Measurements from ENCODE around the gene CCR6. TPM values are rescaled to one million over a fixed set of nuclear protein-coding genes. Genes with fewer than 3 reads are reported as not detected.

CCR6 gene
- total RNA-seq, 1 donor from 2014 or later, result 0.52 TPM

GRCh38 chr6:167108278-167108677 is 14.6 kb upstream of the CCR6 start:
- H3K9me3 ChIP-seq (ENCODE audit: control insufficient read depth in 3 of 3, low read length in 3 of 3), result no peaks in the 10 kb centered on the region
- H3K4me1 ChIP-seq (ENCODE audit: control insufficient read depth in 3 of 3, insufficient read depth in 3 of 3, low read length in 3 of 3), result no peaks in the 10 kb centered on the region
- no peak overlapping the region for H3K4me3 ChIP-seq (ENCODE audit: low read length in 3 of 3)
- H3K9ac ChIP-seq (ENCODE audit: low read depth in 1 of 3, low read length in 3 of 3), result no peak overlapping the region
- H3K36me3 ChIP-seq (ENCODE audit: control insufficient read depth in 3 of 3, insufficient read depth in 3 of 3, low read length in 3 of 3), result no peaks in the 10 kb centered on the region
- H3K27me3 ChIP-seq (ENCODE audit: control insufficient read depth in 3 of 3, insufficient read depth in 3 of 3, low read length in 3 of 3), result peaks cover 9 to 19% (median 9%) of the 10 kb centered on the region in 3 donors
- H3K27ac ChIP-seq (ENCODE audit: low read depth, low read length), result no peak overlapping the region

DNA sequence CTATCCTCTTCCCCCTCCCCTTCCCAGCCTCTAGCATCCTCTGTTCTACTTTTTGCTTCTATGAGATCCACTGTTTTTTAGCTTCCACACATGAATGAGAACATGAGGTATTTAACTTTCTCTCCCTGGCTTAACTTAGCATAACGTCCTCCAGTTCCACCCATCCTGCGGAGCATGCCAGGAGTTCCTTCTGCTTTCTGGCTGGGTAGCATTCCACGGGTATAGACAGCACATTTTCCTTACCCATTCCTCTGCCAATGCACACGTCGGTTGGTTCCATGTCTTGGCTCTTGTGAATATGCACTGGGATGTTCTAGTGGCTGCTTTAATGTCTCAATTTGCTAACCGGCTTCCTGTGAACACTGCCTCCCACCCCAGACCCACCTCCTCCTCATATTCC is 13.2 kb upstream of the CCR6 start:
- Histone ChIP-seq H3K27me3 (ENCODE audit: control insufficient read depth in 3 of 3, insufficient read depth in 3 of 3, low read length in 3 of 3) (peaks cover 9 to 25% (median 13%) of the 10 kb centered on the region in 3 donors), H3K4me3 (ENCODE audit: low read length in 3 of 3) (no peak overlapping the region), H3K36me3 (ENCODE audit: control insufficient read depth in 3 of 3, insufficient read depth in 3 of 3, low read length in 3 of 3) (no peaks in the 10 kb centered on the region)

DNA sequence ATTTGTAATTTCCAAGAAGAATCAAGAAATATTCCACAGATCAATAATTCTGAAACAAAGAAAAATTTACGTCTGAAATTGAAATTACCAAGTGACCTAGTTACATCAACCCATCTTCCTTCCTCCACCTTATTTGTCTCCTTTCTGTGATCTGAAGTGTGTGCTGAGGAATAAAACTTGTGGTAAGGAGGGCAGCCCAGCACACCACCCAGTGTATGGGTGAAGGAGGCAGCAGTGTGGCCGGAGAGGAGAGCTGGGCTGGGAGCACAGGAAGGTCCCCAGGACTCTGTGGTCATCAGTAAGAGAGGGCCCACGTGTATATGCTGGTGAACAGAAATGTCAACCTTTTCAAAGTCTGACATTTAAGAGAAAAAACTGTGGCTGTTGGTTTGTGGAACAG is 11.3 kb upstream of the CCR6 start:
- Histone ChIP-seq H3K27me3 (ENCODE audit: control insufficient read depth in 3 of 3, insufficient read depth in 3 of 3, low read length in 3 of 3) (peaks cover 9 to 32% (median 17%) of the 10 kb centered on the region in 3 donors), H3K4me3 (ENCODE audit: low read length in 3 of 3) (no peak overlapping the region), H3K36me3 (ENCODE audit: control insufficient read depth in 3 of 3, insufficient read depth in 3 of 3, low read length in 3 of 3) (no peaks in the 10 kb centered on the region), H3K27ac (ENCODE audit: low read depth, low read length) (no peak overlapping the region), H3K9me3 (ENCODE audit: control insufficient read depth in 3 of 3, low read length in 3 of 3) (no peaks in the 10 kb centered on the region), H3K4me1 (ENCODE audit: control insufficient read depth in 3 of 3, insufficient read depth in 3 of 3, low read length in 3 of 3) (no peaks in the 10 kb centered on the region), H3K9ac (ENCODE audit: low read depth in 1 of 3, low read length in 3 of 3) (no peak overlapping the region)

More for the DNA sequence above, 13.2 kb upstream of the CCR6 start:
- no peak overlapping the region for H3K27ac ChIP-seq (ENCODE audit: low read depth, low read length)
- H3K9ac ChIP-seq (ENCODE audit: low read depth in 1 of 3, low read length in 3 of 3), result no peak overlapping the region
- no peaks in the 10 kb centered on the region for H3K4me1 ChIP-seq (ENCODE audit: control insufficient read depth in 3 of 3, insufficient read depth in 3 of 3, low read length in 3 of 3)
- no peaks in the 10 kb centered on the region for H3K9me3 ChIP-seq (ENCODE audit: control insufficient read depth in 3 of 3, low read length in 3 of 3)

DNA sequence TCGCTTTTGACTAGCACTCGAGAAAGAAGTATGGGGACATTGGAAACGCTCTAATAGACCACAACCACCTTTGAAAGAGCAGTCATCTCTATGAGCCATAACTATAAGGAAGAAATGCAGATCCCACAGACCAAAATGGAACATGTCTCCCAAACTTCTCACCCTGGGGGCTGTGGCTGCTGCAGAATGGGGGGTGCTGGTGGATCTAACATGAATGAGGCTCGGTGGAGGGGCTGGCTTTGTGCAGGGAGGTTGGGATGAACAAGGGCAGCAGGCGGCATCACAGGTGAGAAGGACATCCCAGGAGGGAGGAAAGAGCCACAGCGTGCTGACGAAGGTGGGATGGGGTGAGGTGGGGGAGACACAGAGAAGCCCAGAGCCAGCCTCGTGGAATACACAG is 10.5 kb upstream of the CCR6 start:
- Histone ChIP-seq H3K36me3 (ENCODE audit: control insufficient read depth in 3 of 3, insufficient read depth in 3 of 3, low read length in 3 of 3) (no peaks in the 10 kb centered on the region), H3K4me3 (ENCODE audit: low read length in 3 of 3) (no peak overlapping the region), H3K4me1 (ENCODE audit: control insufficient read depth in 3 of 3, insufficient read depth in 3 of 3, low read length in 3 of 3) (no peaks in the 10 kb centered on the region), H3K27me3 (ENCODE audit: control insufficient read depth in 3 of 3, insufficient read depth in 3 of 3, low read length in 3 of 3) (peaks cover 9 to 32% (median 20%) of the 10 kb centered on the region in 3 donors), H3K9me3 (ENCODE audit: control insufficient read depth in 3 of 3, low read length in 3 of 3) (no peaks in the 10 kb centered on the region), H3K27ac (ENCODE audit: low read depth, low read length) (no peak overlapping the region), H3K9ac (ENCODE audit: low read depth in 1 of 3, low read length in 3 of 3) (no peak overlapping the region)

GRCh38 chr6:167113047-167113754 is 9.7 kb upstream of the CCR6 start:
- Histone ChIP-seq H3K9ac (ENCODE audit: low read depth in 1 of 3, low read length in 3 of 3) (no peak overlapping the region), H3K4me3 (ENCODE audit: low read length in 3 of 3) (no peak overlapping the region), H3K27ac (ENCODE audit: low read depth, low read length) (no peak overlapping the region), H3K36me3 (ENCODE audit: control insufficient read depth in 3 of 3, insufficient read depth in 3 of 3, low read length in 3 of 3) (no peaks in the 10 kb centered on the region), H3K4me1 (ENCODE audit: control insufficient read depth in 3 of 3, insufficient read depth in 3 of 3, low read length in 3 of 3) (no peaks in the 10 kb centered on the region), H3K27me3 (ENCODE audit: control insufficient read depth in 3 of 3, insufficient read depth in 3 of 3, low read length in 3 of 3) (peaks cover 9 to 32% (median 20%) of the 10 kb centered on the region in 3 donors), H3K9me3 (ENCODE audit: control insufficient read depth in 3 of 3, low read length in 3 of 3) (no peaks in the 10 kb centered on the region)

DNA sequence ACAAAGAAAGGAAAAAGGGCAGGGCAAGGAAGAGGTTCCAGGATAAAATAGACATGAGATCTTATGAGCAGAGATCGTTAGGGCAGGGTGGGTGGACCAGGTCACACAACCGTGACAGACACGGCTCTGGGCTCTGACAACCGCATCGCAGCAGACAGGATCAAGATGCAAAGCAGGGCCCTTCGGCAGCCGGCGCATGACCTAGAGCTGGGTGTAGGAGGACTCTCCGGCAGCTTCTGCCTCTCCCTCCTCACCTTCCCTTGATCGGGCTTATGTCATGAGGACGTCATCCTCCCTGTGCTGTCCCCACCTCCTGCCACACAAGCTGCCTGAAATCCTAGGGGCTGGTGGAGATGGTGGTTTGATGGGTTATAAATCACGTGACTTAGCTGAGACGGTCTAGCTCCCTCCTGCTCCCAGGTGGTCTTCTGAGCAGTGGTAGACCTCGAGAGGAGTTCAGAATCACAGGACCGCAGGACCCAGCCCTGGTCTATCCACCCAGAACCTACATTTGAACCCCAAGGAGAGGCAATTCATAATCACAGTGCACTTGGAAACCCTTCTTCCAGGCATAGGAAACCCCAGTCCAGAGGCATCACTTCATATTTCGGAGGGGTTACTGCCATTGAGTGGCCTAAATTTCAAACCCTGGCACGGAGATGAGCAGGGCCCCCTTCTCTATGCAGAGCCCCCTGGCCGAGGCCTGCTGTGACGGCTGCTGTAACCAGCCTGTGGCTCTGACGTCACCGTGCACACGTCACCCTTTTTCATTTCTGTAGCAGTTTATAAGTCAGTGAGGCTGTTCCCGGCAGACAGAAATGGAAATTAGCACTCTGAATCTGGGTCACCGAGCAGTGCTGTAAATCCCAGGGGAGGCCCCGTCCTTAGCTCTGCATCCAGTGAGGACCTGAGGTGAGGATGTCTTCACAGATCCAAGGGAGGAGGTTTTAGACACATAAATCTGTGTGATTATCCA is 8.7 kb upstream of the CCR6 start:
- H3K4me3 ChIP-seq (ENCODE audit: low read length in 3 of 3), result no peak overlapping the region
- H3K36me3 ChIP-seq (ENCODE audit: control insufficient read depth in 3 of 3, insufficient read depth in 3 of 3, low read length in 3 of 3), result no peaks in the 10 kb centered on the region
- no peak overlapping the region for H3K27ac ChIP-seq (ENCODE audit: low read depth, low read length)
- no peak overlapping the region for H3K9ac ChIP-seq (ENCODE audit: low read depth in 1 of 3, low read length in 3 of 3)
- H3K9me3 ChIP-seq (ENCODE audit: control insufficient read depth in 3 of 3, low read length in 3 of 3), result no peaks in the 10 kb centered on the region
- H3K27me3 ChIP-seq (ENCODE audit: control insufficient read depth in 3 of 3, insufficient read depth in 3 of 3, low read length in 3 of 3), result peaks cover 9 to 34% (median 25%) of the 10 kb centered on the region in 3 donors
- H3K4me1 ChIP-seq (ENCODE audit: control insufficient read depth in 3 of 3, insufficient read depth in 3 of 3, low read length in 3 of 3), result no peaks in the 10 kb centered on the region

DNA sequence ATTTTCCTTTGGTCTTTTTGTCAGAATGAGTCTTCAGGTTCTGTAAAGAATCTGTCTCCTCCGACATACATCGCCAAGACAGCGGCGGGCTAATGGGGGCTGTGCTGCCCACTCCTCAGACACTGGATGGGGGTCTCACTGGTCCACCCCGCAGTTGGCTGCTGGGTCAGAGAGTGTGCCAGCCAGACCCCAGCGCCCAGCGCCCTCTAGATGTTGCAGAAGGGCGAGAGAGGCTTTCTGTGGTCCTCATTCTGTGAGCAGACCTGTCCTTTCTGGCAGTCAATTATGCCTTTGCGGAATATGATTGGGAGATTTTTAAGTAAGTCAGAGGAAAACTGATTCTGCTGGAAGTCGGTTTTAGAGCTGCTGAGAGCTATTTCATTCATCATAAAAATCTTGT is 7.8 kb upstream of the CCR6 start:
- no peaks in the 10 kb centered on the region for H3K9me3 ChIP-seq (ENCODE audit: control insufficient read depth in 3 of 3, low read length in 3 of 3)
- peaks cover 9 to 34% (median 25%) of the 10 kb centered on the region in 3 donors for H3K27me3 ChIP-seq (ENCODE audit: control insufficient read depth in 3 of 3, insufficient read depth in 3 of 3, low read length in 3 of 3)
- no peaks in the 10 kb centered on the region for H3K36me3 ChIP-seq (ENCODE audit: control insufficient read depth in 3 of 3, insufficient read depth in 3 of 3, low read length in 3 of 3)
- H3K9ac ChIP-seq (ENCODE audit: low read depth in 1 of 3, low read length in 3 of 3), result no peak overlapping the region
- H3K27ac ChIP-seq (ENCODE audit: low read depth, low read length), result no peak overlapping the region
- H3K4me1 ChIP-seq (ENCODE audit: control insufficient read depth in 3 of 3, insufficient read depth in 3 of 3, low read length in 3 of 3), result no peaks in the 10 kb centered on the region
- H3K4me3 ChIP-seq (ENCODE audit: low read length in 3 of 3), result no peak overlapping the region

GRCh38 chr6:167116109-167116837 is 6.6 kb upstream of the CCR6 start:
- Histone ChIP-seq H3K9me3 (ENCODE audit: control insufficient read depth in 3 of 3, low read length in 3 of 3) (no peaks in the 10 kb centered on the region), H3K9ac (ENCODE audit: low read depth in 1 of 3, low read length in 3 of 3) (no peak overlapping the region), H3K4me3 (ENCODE audit: low read length in 3 of 3) (no peak overlapping the region), H3K4me1 (ENCODE audit: control insufficient read depth in 3 of 3, insufficient read depth in 3 of 3, low read length in 3 of 3) (no peaks in the 10 kb centered on the region), H3K27ac (ENCODE audit: low read depth, low read length) (no peak overlapping the region), H3K36me3 (ENCODE audit: control insufficient read depth in 3 of 3, insufficient read depth in 3 of 3, low read length in 3 of 3) (no peaks in the 10 kb centered on the region), H3K27me3 (ENCODE audit: control insufficient read depth in 3 of 3, insufficient read depth in 3 of 3, low read length in 3 of 3) (peaks cover 13 to 32% (median 31%) of the 10 kb centered on the region in 3 donors)

DNA sequence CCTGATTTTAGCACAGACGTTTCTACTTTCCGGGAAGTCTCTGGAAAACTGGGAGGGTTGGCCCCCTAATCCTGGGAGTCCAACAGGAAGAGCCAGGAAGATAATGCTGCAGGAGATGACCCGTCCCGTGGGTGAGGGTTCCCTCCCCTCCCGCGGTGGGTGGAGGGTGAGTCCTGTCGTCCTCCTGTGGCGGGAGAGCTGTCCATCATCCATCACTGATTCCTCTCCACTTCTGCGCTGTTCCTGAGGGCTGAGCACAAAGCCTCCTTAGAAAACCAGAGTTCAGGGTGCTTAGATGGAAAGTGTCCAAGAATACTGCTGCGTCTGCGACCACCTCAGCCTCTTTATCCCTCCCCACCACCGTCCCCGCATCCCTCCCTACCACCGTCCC is 6.1 kb upstream of the CCR6 start:
- H3K9ac ChIP-seq (ENCODE audit: low read depth in 1 of 3, low read length in 3 of 3), result no peak overlapping the region
- no peak overlapping the region for H3K27ac ChIP-seq (ENCODE audit: low read depth, low read length)
- peaks cover 13 to 33% (median 32%) of the 10 kb centered on the region in 3 donors for H3K27me3 ChIP-seq (ENCODE audit: control insufficient read depth in 3 of 3, insufficient read depth in 3 of 3, low read length in 3 of 3)

More for the DNA sequence above, 6.1 kb upstream of the CCR6 start:
- Histone ChIP-seq H3K9me3 (ENCODE audit: control insufficient read depth in 3 of 3, low read length in 3 of 3) (no peaks in the 10 kb centered on the region), H3K36me3 (ENCODE audit: control insufficient read depth in 3 of 3, insufficient read depth in 3 of 3, low read length in 3 of 3) (no peaks in the 10 kb centered on the region), H3K4me3 (ENCODE audit: low read length in 3 of 3) (no peak overlapping the region), H3K4me1 (ENCODE audit: control insufficient read depth in 3 of 3, insufficient read depth in 3 of 3, low read length in 3 of 3) (no peaks in the 10 kb centered on the region)

Measured in skeletal muscle tissue (tissue), 4 donors.